PC-3 (cell line): Measurements from ENCODE around the gene WDR6.

ENCODE experiments used
- EZH2 ChIP-seq: fragments of 300-600 bp; sonication (generic); IDR thresholded peaks from one replicate; pipeline ENCODE4 v1.6.1; 2017; ENCODE audit warnings: antibody characterized with exemption, mild to moderate bottlenecking, low read length; ENCODE audit not compliant: unreplicated experiment
- EZH2phosphoT487 ChIP-seq: fragments of 300-600 bp; sonication (generic); IDR thresholded peaks from 2 replicates; pipeline ENCODE4 v1.6.1; 2018; ENCODE audit warnings: mild to moderate bottlenecking, antibody characterized with exemption, low read length, borderline replicate concordance
- TF ChIP-seq, protein P1 (sequence below): fragments of 300-600 bp; sonication (generic); conservative IDR thresholded peaks from 2 replicates; pipeline ENCODE4 v1.5.1; 2017; ENCODE audit warnings: antibody characterized with exemption, low read depth, mild to moderate bottlenecking, low read length

DNA sequence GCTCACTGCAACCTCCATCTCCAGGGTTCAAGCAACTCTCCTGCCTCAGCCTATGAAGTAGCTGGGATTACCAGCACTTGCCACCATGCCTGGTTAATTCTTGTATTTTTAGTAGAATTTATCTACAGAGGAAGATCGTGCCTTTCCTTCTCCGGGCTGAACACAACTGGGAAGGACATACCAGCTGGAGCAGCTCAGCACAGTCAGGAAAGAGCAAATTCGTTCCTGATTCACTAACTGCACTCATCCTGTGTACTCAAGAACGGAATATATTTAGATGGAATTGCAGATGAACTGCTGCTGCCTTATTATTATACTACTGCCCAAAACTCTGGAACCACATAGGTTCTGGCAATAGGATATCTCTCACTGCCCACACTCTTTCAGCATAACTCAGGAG, 44.3 kb upstream of the WDR6 start:
- TF ChIP-seq, protein P1, sequence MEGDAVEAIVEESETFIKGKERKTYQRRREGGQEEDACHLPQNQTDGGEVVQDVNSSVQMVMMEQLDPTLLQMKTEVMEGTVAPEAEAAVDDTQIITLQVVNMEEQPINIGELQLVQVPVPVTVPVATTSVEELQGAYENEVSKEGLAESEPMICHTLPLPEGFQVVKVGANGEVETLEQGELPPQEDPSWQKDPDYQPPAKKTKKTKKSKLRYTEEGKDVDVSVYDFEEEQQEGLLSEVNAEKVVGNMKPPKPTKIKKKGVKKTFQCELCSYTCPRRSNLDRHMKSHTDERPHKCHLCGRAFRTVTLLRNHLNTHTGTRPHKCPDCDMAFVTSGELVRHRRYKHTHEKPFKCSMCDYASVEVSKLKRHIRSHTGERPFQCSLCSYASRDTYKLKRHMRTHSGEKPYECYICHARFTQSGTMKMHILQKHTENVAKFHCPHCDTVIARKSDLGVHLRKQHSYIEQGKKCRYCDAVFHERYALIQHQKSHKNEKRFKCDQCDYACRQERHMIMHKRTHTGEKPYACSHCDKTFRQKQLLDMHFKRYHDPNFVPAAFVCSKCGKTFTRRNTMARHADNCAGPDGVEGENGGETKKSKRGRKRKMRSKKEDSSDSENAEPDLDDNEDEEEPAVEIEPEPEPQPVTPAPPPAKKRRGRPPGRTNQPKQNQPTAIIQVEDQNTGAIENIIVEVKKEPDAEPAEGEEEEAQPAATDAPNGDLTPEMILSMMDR, result no peak
- TF ChIP-seq EZH2 (no peak), EZH2phosphoT487 (no peak)
